GM18499 (cell line): ENCODE data around the gene VASH1.

ENCODE experiments used
- ATAC-seq: cut with Tn5 transposase; IDR thresholded peaks from one replicate; pipeline ENCODE4 v1.9.1; 2021; ENCODE audit warnings: moderate number of reproducible peaks; ENCODE audit not compliant: insufficient read depth, unreplicated experiment

Gene VASH1

GRCh38 chr14:76827696-76828296 is 66.5 kb downstream of the VASH1 start:
- ATAC-seq, result no peak

GRCh38 chr14:76828339-76829012 is 67.2 kb downstream of the VASH1 start:
- ATAC-seq, result no peak

GRCh38 chr14:76829013-76829365 is 67.7 kb downstream of the VASH1 start:
- no peak for ATAC-seq

GRCh38 chr14:76829650-76830421 is 68.6 kb downstream of the VASH1 start:
- no peak for ATAC-seq

GRCh38 chr14:76830556-76830955 is 69.3 kb downstream of the VASH1 start:
- ATAC-seq, result no peak

GRCh38 chr14:76832503-76832988 is 71.3 kb downstream of the VASH1 start:
- no peak for ATAC-seq
